ENCODE results near the gene SREBF1. TPM values are rescaled to one million over a fixed set of nuclear protein-coding genes. Genes with fewer than 3 reads are reported as not detected.
A peak's percentile ranks its signal among the peaks of the same experiment; 100 is the strongest.

Gene SREBF1
- total RNA-seq, 4 donors from 2014 or later, result 118 to 226 (median 185) TPM

DNA sequence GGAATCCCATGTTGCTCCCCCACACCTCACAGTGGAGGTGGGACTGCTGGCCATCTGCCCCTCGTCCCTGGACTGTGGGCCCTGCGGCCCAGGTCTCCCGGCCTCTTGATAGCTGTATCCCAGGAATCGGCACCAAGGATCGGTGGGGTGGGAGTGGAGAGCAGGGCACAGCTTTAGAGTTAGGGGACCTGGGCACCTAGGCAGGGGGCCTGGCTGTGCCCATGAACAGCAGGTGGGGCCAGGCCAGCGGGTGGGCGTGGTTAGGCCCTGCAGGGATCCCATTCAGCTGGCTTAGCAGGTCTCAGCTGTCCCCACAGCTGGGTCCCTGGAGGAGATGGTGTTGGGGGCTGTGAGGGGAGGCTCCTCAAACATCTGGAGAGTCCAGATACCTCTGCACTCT is 49.2 kb downstream of the SREBF1 start:
- Histone ChIP-seq H3K9me3 (no peaks in the 10 kb centered on the region), H3K27me3 (no peaks in the 10 kb centered on the region), H3K4me1 (peaks cover 3 to 54% (median 9%) of the 10 kb centered on the region in 4 donors), H3K27ac (no peak overlapping the region), H3K4me3 (no peak overlapping the region), H3K36me3 (no peaks in the 10 kb centered on the region)
- DNase-seq, result no peak
- TF ChIP-seq CTCF (IDR thresholded peaks at IDR 0.05) (no peak), POLR2A (IDR thresholded peaks at IDR 0.05) (no peak)

DNA sequence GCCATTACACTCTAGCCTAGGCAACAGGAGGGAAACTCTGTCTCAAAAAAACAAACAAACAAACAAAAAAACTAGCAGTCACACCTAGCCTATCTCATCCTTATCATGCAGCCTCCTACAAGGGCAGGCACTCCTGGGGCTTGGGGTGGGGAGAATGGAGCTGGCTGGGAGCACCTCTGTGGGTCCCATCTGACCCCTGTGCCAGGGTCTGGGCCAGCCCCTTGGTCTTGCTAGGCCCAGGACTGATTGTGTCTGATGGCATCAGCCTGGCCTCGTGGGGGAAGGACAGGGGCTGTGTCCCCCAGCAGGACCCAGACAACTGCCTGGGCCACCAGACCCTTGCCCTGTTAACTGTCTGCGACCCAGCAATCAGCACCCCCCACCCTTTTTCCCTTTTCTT is 49.8 kb downstream of the SREBF1 start:
- Histone ChIP-seq H3K27me3 (no peaks in the 10 kb centered on the region), H3K4me1 (peaks cover 4 to 54% (median 11%) of the 10 kb centered on the region in 4 donors), H3K9me3 (no peaks in the 10 kb centered on the region), H3K27ac (no peak overlapping the region), H3K36me3 (no peaks in the 10 kb centered on the region), H3K4me3 (no peak overlapping the region)
- TF ChIP-seq CTCF (IDR thresholded peaks at IDR 0.05) (no peak), POLR2A (IDR thresholded peaks at IDR 0.05) (no peak)
- no peak for DNase-seq

GRCh38 chr17:17785407-17785806 is 51.4 kb downstream of the SREBF1 start:
- TF ChIP-seq POLR2A (IDR thresholded peaks at IDR 0.05) (no peak), CTCF (IDR thresholded peaks at IDR 0.05) (no peak)
- Histone ChIP-seq H3K9me3 (no peaks in the 10 kb centered on the region), H3K36me3 (no peaks in the 10 kb centered on the region), H3K27ac (no peak overlapping the region), H3K27me3 (no peaks in the 10 kb centered on the region), H3K4me1 (peaks cover 7 to 58% (median 15%) of the 10 kb centered on the region in 4 donors), H3K4me3 (no peak overlapping the region)
- no peak for DNase-seq

DNA sequence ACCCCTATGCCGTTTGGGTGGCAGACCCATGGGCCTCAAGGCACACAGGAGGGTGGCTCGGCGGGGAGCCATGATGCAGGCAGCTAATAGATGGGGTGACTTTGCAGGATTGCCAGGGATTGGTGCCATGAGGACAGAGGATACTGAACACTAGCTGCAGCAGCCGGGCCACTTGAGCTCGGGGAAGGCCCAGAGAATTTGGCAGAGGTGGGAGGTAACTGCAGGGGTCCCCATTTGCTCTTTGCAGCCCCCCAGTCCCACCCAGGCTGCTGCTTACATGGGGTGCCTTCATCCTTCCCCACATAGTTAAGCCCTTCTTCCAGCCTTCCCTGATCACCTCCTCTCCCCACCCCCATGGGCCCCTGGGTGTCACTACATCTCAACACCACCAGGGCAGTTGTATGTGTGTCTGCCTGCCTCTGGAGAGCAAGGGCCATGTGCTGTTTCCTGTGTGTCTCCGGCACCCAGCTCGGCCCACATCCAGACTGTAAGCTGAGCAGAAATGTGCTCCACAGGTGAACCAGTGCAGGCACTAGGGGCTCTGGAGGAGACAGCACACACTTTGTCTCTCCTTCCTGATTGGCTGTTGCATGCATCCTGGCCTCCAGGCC is 52.0 kb downstream of the SREBF1 start:
- DNase-seq, result no peak
- Histone ChIP-seq H3K36me3 (no peaks in the 10 kb centered on the region), H3K4me1 (peaks cover 7 to 56% (median 15%) of the 10 kb centered on the region in 4 donors), H3K27me3 (no peaks in the 10 kb centered on the region), H3K9me3 (no peaks in the 10 kb centered on the region), H3K4me3 (no peak overlapping the region), H3K27ac (peak overlapping the region in 2 of 4 donors; percentile 67 to 77)
- TF ChIP-seq POLR2A (IDR thresholded peaks at IDR 0.05) (no peak), CTCF (IDR thresholded peaks at IDR 0.05) (no peak)

GRCh38 chr17:17783825-17784656 is 52.7 kb downstream of the SREBF1 start:
- peak in 2 of 3 donors; percentile 62 to 67 for DNase-seq
- Histone ChIP-seq H3K27me3 (no peaks in the 10 kb centered on the region), H3K36me3 (no peaks in the 10 kb centered on the region), H3K4me1 (peaks cover 7 to 56% (median 15%) of the 10 kb centered on the region in 4 donors), H3K9me3 (no peaks in the 10 kb centered on the region), H3K4me3 (peak overlapping the region; percentile 46 to 65 (median 60)), H3K27ac (peak overlapping the region in 3 of 4 donors; percentile 55 to 77 (median 67))
- TF ChIP-seq POLR2A (IDR thresholded peaks at IDR 0.05) (no peak), CTCF (IDR thresholded peaks at IDR 0.05) (no peak)
